Panc1 (cell line): ENCODE data around the gene NDRG3. TPM values are rescaled to one million over a fixed set of nuclear protein-coding genes. Genes with fewer than 3 reads are reported as not detected.

Experiments used
- ATAC-seq: fragments of 200-7000 bp; cut with Tn5 transposase; 2 replicates; pipeline ENCODE4 v1.9.1; 2020; ENCODE audit warnings: mild to moderate bottlenecking, moderate library complexity
- BruUV-seq: library from RNA; stranded (reverse); fragments of 400-500 nt; replicated peaks from 2 replicates; lab custom pipeline; 2021; lab: Mats Ljungman, UMichigan
- CTCF ChIA-PET: fragments of 300-600 bp; sonication (Branson Sonifier 250); formaldehyde crosslinking; loops from one replicate; lab custom pipeline; 2022; ENCODE audit warnings: antibody characterized with exemption; lab: Charles Lee
- POLR2A ChIA-PET: fragments of 300-600 bp; sonication (Branson Sonifier 250); formaldehyde crosslinking; loops from one replicate; lab custom pipeline; 2022; ENCODE audit warnings: antibody characterized with exemption; lab: Charles Lee
- DNase-seq: peaks from one replicate; pipeline ENCODE4 v3.0.0-alpha.2; 2010; ENCODE audit warnings: low read depth, low spot score
- H3K27ac ChIP-seq: 2 replicates; pipeline ENCODE4 v1.5.1; 2011; ENCODE audit warnings: mild to moderate bottlenecking, low read length, inconsistent platforms
- H3K27me3 ChIP-seq: fragments of 200-500 bp; sonication (Bioruptor generic); 2 replicates; pipeline ENCODE4 v1.6.0; 2014; ENCODE audit warnings: low read length, inconsistent platforms; ENCODE audit not compliant: control insufficient read depth, insufficient read depth
- H3K36me3 ChIP-seq: fragments of 200-500 bp; sonication (Bioruptor generic); 2 replicates; pipeline ENCODE4 v1.5.1; 2014; ENCODE audit warnings: inconsistent platforms, mild to moderate bottlenecking, low read length, moderate library complexity; ENCODE audit not compliant: control insufficient read depth, insufficient read depth
- H3K4me1 ChIP-seq: 2 replicates; pipeline ENCODE4 v1.5.1; 2011; ENCODE audit warnings: inconsistent platforms, mild to moderate bottlenecking, low read length, moderate library complexity; ENCODE audit not compliant: control insufficient read depth, insufficient read depth
- H3K4me3 ChIP-seq, 2 experiments: 2 replicates each; pipeline ENCODE4 v1.5.1; 2011 to 2012; ENCODE audit warnings: low read depth in 2 of 2, low read length in 2 of 2, mild to moderate bottlenecking in 2 of 2, inconsistent platforms in 1 of 2, moderate library complexity in 1 of 2
- H3K9me3 ChIP-seq: fragments of 200-500 bp; sonication (Bioruptor generic); 2 replicates; pipeline ENCODE4 v1.5.1; 2014; ENCODE audit warnings: low read depth, mild to moderate bottlenecking, inconsistent platforms, low read length, moderate library complexity; ENCODE audit not compliant: control insufficient read depth, insufficient read depth
- CTCF ChIP-seq: fragments of 450-650 bp; IDR thresholded peaks from 2 replicates; pipeline ENCODE4 v1.5.1; 2017; ENCODE audit warnings: mild to moderate bottlenecking
- POLR2AphosphoS5 ChIP-seq: IDR thresholded peaks from 2 replicates; pipeline ENCODE4 v1.6.1; 2012; ENCODE audit warnings: mild to moderate bottlenecking, low read depth, low read length, moderate library complexity
- REST ChIP-seq, 2 experiments: IDR thresholded peaks; 2 replicates each; pipeline ENCODE4 v1.6.1; 2011 to 2012; ENCODE audit warnings: low read depth in 2 of 2, control low read depth in 1 of 2, low read length in 1 of 2, mild to moderate bottlenecking in 1 of 2, moderate library complexity in 1 of 2; ENCODE audit not compliant: insufficient read depth in 1 of 2
- SIN3A ChIP-seq: IDR thresholded peaks from 2 replicates; pipeline ENCODE4 v1.6.1; 2012; ENCODE audit warnings: low read depth, mild to moderate bottlenecking, low read length, moderate library complexity, borderline replicate concordance; ENCODE audit not compliant: insufficient read depth
- TCF7L2 ChIP-seq: IDR thresholded peaks from 2 replicates; pipeline ENCODE4 v1.6.1; 2011; ENCODE audit warnings: mild to moderate bottlenecking, low read depth, low read length, inconsistent platforms
- in situ Hi-C: cut with HindIII; loops from 2 replicates; pipeline ENCODE4 v1.10.0; 2016; ENCODE audit warnings: low sequenced_read_pairs, low pct_unique_long_range_greater_than_20kb
- intact Hi-C: fragments of 100-400 bp; cut with micrococcal nuclease; formaldehyde crosslinking; loops from one replicate; pipeline ENCODE4 v1.10.0; 2022; ENCODE audit not compliant: unreplicated experiment
- total RNA-seq: library from RNA; stranded (reverse); gene quantifications from one replicate; pipeline ENCODE4 v1.2.1, GENCODE V29; 2021; ENCODE audit not compliant: unreplicated experiment

Gene NDRG3
- total RNA-seq, 1 experiment from 2014 or later: 36.0 TPM

- in situ Hi-C loops: no loop called here
- H3K4me1 ChIP-seq: no peaks in the 10 kb centered on the region
- no TSS peak for BruUV-seq
- POLR2A ChIA-PET: no interaction called here
- ATAC-seq (no peak; the same call in 1 of the 2 replicates), DNase-seq (no peak)
- no peak for TF ChIP-seq SIN3A
- no peak for TF ChIP-seq REST (IDR thresholded peaks at IDR 0.05; ENCODE audit: insufficient read depth in 1 of 2, low read depth in 2 of 2, low read length in 1 of 2)
- TF ChIP-seq CTCF: no peak
- TF ChIP-seq TCF7L2: no peak
- TF ChIP-seq POLR2AphosphoS5: no peak
- H3K27ac ChIP-seq: no peak overlapping the region
- CTCF ChIA-PET: no interaction called here
- H3K4me3 ChIP-seq: no peak overlapping the region
- H3K9me3 ChIP-seq: no peaks in the 10 kb centered on the region
- no peaks in the 10 kb centered on the region for H3K27me3 ChIP-seq
- intact Hi-C loops: no loop called here
- H3K36me3 ChIP-seq: peaks cover 2% of the 10 kb centered on the region; the same call in 1 of the 2 replicates
Measured at GRCh38 chr20:36786246-36786645, 40.4 kb upstream of the NDRG3 start.

GRCh38 chr20:36785308-36785707 lies 39.4 kb upstream of the NDRG3 start:
- DNase-seq (no peak), ATAC-seq (no peak)
- Histone ChIP-seq H3K36me3 (0 out of 2 replicates have a peak, but pooled peaks cover 2% of the 10 kb centered on the region), H3K27ac (no peak overlapping the region), H3K4me3 (no peak overlapping the region), H3K9me3 (no peaks in the 10 kb centered on the region), H3K27me3 (no peaks in the 10 kb centered on the region), H3K4me1 (no peaks in the 10 kb centered on the region)
- intact Hi-C loops (no loop called here), in situ Hi-C loops (no loop called here)
- BruUV-seq: no TSS peak
- TF ChIP-seq TCF7L2: no peak
- no peak for TF ChIP-seq POLR2AphosphoS5
- TF ChIP-seq SIN3A: no peak
- no peak for TF ChIP-seq REST (IDR thresholded peaks at IDR 0.05; ENCODE audit: insufficient read depth in 1 of 2, low read depth in 2 of 2, low read length in 1 of 2)
- TF ChIP-seq CTCF: no peak
- CTCF ChIA-PET: no interaction called here
- POLR2A ChIA-PET: no interaction called here
